ENCODE results near the gene BLID. TPM values are rescaled to one million over a fixed set of nuclear protein-coding genes. Genes with fewer than 3 reads are reported as not detected.

BLID gene
- polyA plus RNA-seq, 4 donors: not detected

GRCh38 chr11:122146475-122146874, 30.5 kb upstream of the BLID start:
- Histone ChIP-seq H3K4me3 (ENCODE audit: low read depth in 1 of 3, low read length in 3 of 3) (no peak overlapping the region), H3K27ac (ENCODE audit: low read depth in 1 of 3, low read length in 2 of 3) (no peak overlapping the region), H3K27me3 (ENCODE audit: control insufficient read depth in 3 of 3, insufficient read depth in 3 of 3, low read length in 3 of 3) (no peaks in the 10 kb centered on the region), H3K36me3 (ENCODE audit: control insufficient read depth in 3 of 3, insufficient read depth in 2 of 3, low read depth in 1 of 3, low read length in 3 of 3) (no peaks in the 10 kb centered on the region), H3K4me1 (ENCODE audit: control insufficient read depth in 3 of 3, insufficient read depth in 2 of 3, low read depth in 1 of 3, low read length in 2 of 3) (no peaks in the 10 kb centered on the region), H3K9me3 (ENCODE audit: control insufficient read depth in 2 of 2, insufficient read depth in 1 of 2, low read depth in 1 of 2, low read length in 1 of 2) (no peaks in the 10 kb centered on the region)
- FAIRE-seq (no peak), DNase-seq (no peak)
- 79 to 91% (median 84%) methylated on average over 2 of the region's 2 CpGs for WGBS, 3 donors

DNA sequence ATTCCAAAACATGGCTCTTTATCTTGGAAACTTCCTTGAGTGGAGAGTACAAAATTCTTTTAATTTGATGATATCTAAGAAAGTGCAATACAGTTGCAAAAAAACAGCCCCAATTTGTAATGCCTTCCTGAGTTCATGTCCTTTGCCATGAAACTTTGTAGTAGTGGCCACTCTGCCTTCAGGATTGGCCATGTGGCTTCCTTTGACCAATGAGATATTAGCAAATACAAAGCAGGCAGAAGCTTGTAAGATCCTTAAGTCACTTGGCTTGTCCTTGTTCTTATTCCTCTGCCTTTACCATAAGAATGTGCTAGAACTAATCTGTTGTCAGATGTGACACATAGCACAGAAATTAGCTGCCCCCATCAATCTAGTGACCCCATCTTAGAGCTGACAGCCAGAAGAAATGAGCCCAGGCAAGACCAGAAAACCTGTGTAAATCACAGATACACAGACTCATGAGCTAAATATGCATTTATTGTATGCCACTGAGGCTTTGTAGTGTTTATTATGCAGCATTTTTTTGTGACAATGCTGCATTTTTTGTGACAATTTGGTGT, 29.8 kb upstream of the BLID start:
- FAIRE-seq (no peak), DNase-seq (no peak)
- Histone ChIP-seq H3K9me3 (ENCODE audit: control insufficient read depth in 2 of 2, insufficient read depth in 1 of 2, low read depth in 1 of 2, low read length in 1 of 2) (no peaks in the 10 kb centered on the region), H3K4me3 (ENCODE audit: low read depth in 1 of 3, low read length in 3 of 3) (no peak overlapping the region), H3K4me1 (ENCODE audit: control insufficient read depth in 3 of 3, insufficient read depth in 2 of 3, low read depth in 1 of 3, low read length in 2 of 3) (no peaks in the 10 kb centered on the region), H3K27me3 (ENCODE audit: control insufficient read depth in 3 of 3, insufficient read depth in 3 of 3, low read length in 3 of 3) (no peaks in the 10 kb centered on the region), H3K27ac (ENCODE audit: low read depth in 1 of 3, low read length in 2 of 3) (no peak overlapping the region), H3K36me3 (ENCODE audit: control insufficient read depth in 3 of 3, insufficient read depth in 2 of 3, low read depth in 1 of 3, low read length in 3 of 3) (no peaks in the 10 kb centered on the region)

DNA sequence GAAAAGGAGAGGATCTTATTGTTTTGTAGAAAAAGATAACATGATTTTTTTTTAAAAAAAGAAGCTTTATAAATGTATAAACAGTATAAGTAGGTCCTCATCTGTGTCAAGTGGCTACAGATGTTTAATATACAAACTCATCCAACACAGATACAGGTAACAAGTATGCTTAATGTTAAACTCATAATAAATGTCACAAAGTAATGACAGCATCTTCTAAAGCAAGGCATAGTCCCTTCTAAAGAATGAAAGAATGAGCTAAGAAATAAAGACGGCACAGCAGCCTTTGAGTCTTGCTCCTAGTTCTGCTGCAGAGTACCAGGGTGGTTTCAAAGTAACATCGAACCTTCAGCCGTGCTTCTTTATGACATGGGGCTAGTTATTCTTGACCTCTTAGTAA, 28.7 kb upstream of the BLID start:
- WGBS, 3 donors: 86 to 92% (median 91%) methylated on average over 3 of the region's 3 CpGs

GRCh38 chr11:122141725-122142124, 25.7 kb upstream of the BLID start:
- H3K9me3 ChIP-seq (ENCODE audit: control insufficient read depth in 2 of 2, insufficient read depth in 1 of 2, low read depth in 1 of 2, low read length in 1 of 2): no peaks in the 10 kb centered on the region
- H3K27ac ChIP-seq (ENCODE audit: low read depth in 1 of 3, low read length in 2 of 3): no peak overlapping the region
- no peak overlapping the region for H3K4me3 ChIP-seq (ENCODE audit: low read depth in 1 of 3, low read length in 3 of 3)
- no peaks in the 10 kb centered on the region for H3K36me3 ChIP-seq (ENCODE audit: control insufficient read depth in 3 of 3, insufficient read depth in 2 of 3, low read depth in 1 of 3, low read length in 3 of 3)
- no peak for DNase-seq
- FAIRE-seq: no peak
- WGBS, 3 donors: 68 to 76% (median 73%) methylated on average over 7 of the region's 7 CpGs
- no peaks in the 10 kb centered on the region for H3K27me3 ChIP-seq (ENCODE audit: control insufficient read depth in 3 of 3, insufficient read depth in 3 of 3, low read length in 3 of 3)
- no peaks in the 10 kb centered on the region for H3K4me1 ChIP-seq (ENCODE audit: control insufficient read depth in 3 of 3, insufficient read depth in 2 of 3, low read depth in 1 of 3, low read length in 2 of 3)

More for the DNA sequence above, 28.7 kb upstream of the BLID start:
- H3K36me3 ChIP-seq (ENCODE audit: control insufficient read depth in 3 of 3, insufficient read depth in 2 of 3, low read depth in 1 of 3, low read length in 3 of 3): no peaks in the 10 kb centered on the region
- no peaks in the 10 kb centered on the region for H3K27me3 ChIP-seq (ENCODE audit: control insufficient read depth in 3 of 3, insufficient read depth in 3 of 3, low read length in 3 of 3)
- DNase-seq (no peak), FAIRE-seq (no peak)
- no peak overlapping the region for H3K27ac ChIP-seq (ENCODE audit: low read depth in 1 of 3, low read length in 2 of 3)
- H3K4me3 ChIP-seq (ENCODE audit: low read depth in 1 of 3, low read length in 3 of 3): no peak overlapping the region
- no peaks in the 10 kb centered on the region for H3K9me3 ChIP-seq (ENCODE audit: control insufficient read depth in 2 of 2, insufficient read depth in 1 of 2, low read depth in 1 of 2, low read length in 1 of 2)
- no peaks in the 10 kb centered on the region for H3K4me1 ChIP-seq (ENCODE audit: control insufficient read depth in 3 of 3, insufficient read depth in 2 of 3, low read depth in 1 of 3, low read length in 2 of 3)

GRCh38 chr11:122140500-122140899, 24.5 kb upstream of the BLID start:
- Histone ChIP-seq H3K27ac (ENCODE audit: low read depth in 1 of 3, low read length in 2 of 3) (no peak overlapping the region), H3K27me3 (ENCODE audit: control insufficient read depth in 3 of 3, insufficient read depth in 3 of 3, low read length in 3 of 3) (no peaks in the 10 kb centered on the region), H3K4me1 (ENCODE audit: control insufficient read depth in 3 of 3, insufficient read depth in 2 of 3, low read depth in 1 of 3, low read length in 2 of 3) (no peaks in the 10 kb centered on the region), H3K4me3 (ENCODE audit: low read depth in 1 of 3, low read length in 3 of 3) (no peak overlapping the region), H3K9me3 (ENCODE audit: control insufficient read depth in 2 of 2, insufficient read depth in 1 of 2, low read depth in 1 of 2, low read length in 1 of 2) (no peaks in the 10 kb centered on the region), H3K36me3 (ENCODE audit: control insufficient read depth in 3 of 3, insufficient read depth in 2 of 3, low read depth in 1 of 3, low read length in 3 of 3) (no peaks in the 10 kb centered on the region)
- no peak for DNase-seq
- FAIRE-seq: no peak
- 37 to 56% (median 38%) methylated on average over 2 of the region's 2 CpGs for WGBS, 3 donors

GRCh38 chr11:122139595-122139866, 23.5 kb upstream of the BLID start:
- 11 to 35% (median 31%) methylated on average over 1 of the region's 1 CpG for WGBS, 3 donors
- no peak overlapping the region for H3K4me3 ChIP-seq (ENCODE audit: low read depth in 1 of 3, low read length in 3 of 3)
- H3K27me3 ChIP-seq (ENCODE audit: control insufficient read depth in 3 of 3, insufficient read depth in 3 of 3, low read length in 3 of 3): no peaks in the 10 kb centered on the region
- H3K36me3 ChIP-seq (ENCODE audit: control insufficient read depth in 3 of 3, insufficient read depth in 2 of 3, low read depth in 1 of 3, low read length in 3 of 3): no peaks in the 10 kb centered on the region
- no peaks in the 10 kb centered on the region for H3K4me1 ChIP-seq (ENCODE audit: control insufficient read depth in 3 of 3, insufficient read depth in 2 of 3, low read depth in 1 of 3, low read length in 2 of 3)
- no peak overlapping the region for H3K27ac ChIP-seq (ENCODE audit: low read depth in 1 of 3, low read length in 2 of 3)
- H3K9me3 ChIP-seq (ENCODE audit: control insufficient read depth in 2 of 2, insufficient read depth in 1 of 2, low read depth in 1 of 2, low read length in 1 of 2): no peaks in the 10 kb centered on the region
- FAIRE-seq (no peak), DNase-seq (no peak)

- 35 to 55% (median 49%) methylated on average over 5 of the region's 5 CpGs for WGBS, 3 donors
- H3K27ac ChIP-seq (ENCODE audit: low read depth in 1 of 3, low read length in 2 of 3): no peak overlapping the region
- no peak for FAIRE-seq
Observed at GRCh38 chr11:122138744-122139594, 23.0 kb upstream of the BLID start.

GRCh38 chr11:122137078-122137793, 21.2 kb upstream of the BLID start:
- no peak for FAIRE-seq
- Histone ChIP-seq H3K9me3 (ENCODE audit: control insufficient read depth in 2 of 2, insufficient read depth in 1 of 2, low read depth in 1 of 2, low read length in 1 of 2) (no peaks in the 10 kb centered on the region), H3K27ac (ENCODE audit: low read depth in 1 of 3, low read length in 2 of 3) (no peak overlapping the region), H3K27me3 (ENCODE audit: control insufficient read depth in 3 of 3, insufficient read depth in 3 of 3, low read length in 3 of 3) (no peaks in the 10 kb centered on the region), H3K4me1 (ENCODE audit: control insufficient read depth in 3 of 3, insufficient read depth in 2 of 3, low read depth in 1 of 3, low read length in 2 of 3) (no peaks in the 10 kb centered on the region), H3K4me3 (ENCODE audit: low read depth in 1 of 3, low read length in 3 of 3) (no peak overlapping the region), H3K36me3 (ENCODE audit: control insufficient read depth in 3 of 3, insufficient read depth in 2 of 3, low read depth in 1 of 3, low read length in 3 of 3) (no peaks in the 10 kb centered on the region)
- 9 to 24% (median 21%) methylated on average over 2 of the region's 2 CpGs for WGBS, 3 donors
- DNase-seq: no peak

More at GRCh38 chr11:122138744-122139594, 23.0 kb upstream of the BLID start:
- H3K27me3 ChIP-seq (ENCODE audit: control insufficient read depth in 3 of 3, insufficient read depth in 3 of 3, low read length in 3 of 3): no peaks in the 10 kb centered on the region
- no peaks in the 10 kb centered on the region for H3K36me3 ChIP-seq (ENCODE audit: control insufficient read depth in 3 of 3, insufficient read depth in 2 of 3, low read depth in 1 of 3, low read length in 3 of 3)
- H3K4me3 ChIP-seq (ENCODE audit: low read depth in 1 of 3, low read length in 3 of 3): no peak overlapping the region
- H3K4me1 ChIP-seq (ENCODE audit: control insufficient read depth in 3 of 3, insufficient read depth in 2 of 3, low read depth in 1 of 3, low read length in 2 of 3): no peaks in the 10 kb centered on the region
- DNase-seq: no peak
- H3K9me3 ChIP-seq (ENCODE audit: control insufficient read depth in 2 of 2, insufficient read depth in 1 of 2, low read depth in 1 of 2, low read length in 1 of 2): no peaks in the 10 kb centered on the region
